Activated CD8-positive, alpha-beta memory T cell treated with anti-CD3 and anti-CD28 coated beads, Interleukin-2, amount 50 U/mL, for 48 hours (primary cell): ENCODE measurements around the gene SSMEM1.

Experiments
- DNase-seq: peaks from one replicate; pipeline ENCODE4 v3.0.0-alpha.2; 2020

Gene SSMEM1

DNA sequence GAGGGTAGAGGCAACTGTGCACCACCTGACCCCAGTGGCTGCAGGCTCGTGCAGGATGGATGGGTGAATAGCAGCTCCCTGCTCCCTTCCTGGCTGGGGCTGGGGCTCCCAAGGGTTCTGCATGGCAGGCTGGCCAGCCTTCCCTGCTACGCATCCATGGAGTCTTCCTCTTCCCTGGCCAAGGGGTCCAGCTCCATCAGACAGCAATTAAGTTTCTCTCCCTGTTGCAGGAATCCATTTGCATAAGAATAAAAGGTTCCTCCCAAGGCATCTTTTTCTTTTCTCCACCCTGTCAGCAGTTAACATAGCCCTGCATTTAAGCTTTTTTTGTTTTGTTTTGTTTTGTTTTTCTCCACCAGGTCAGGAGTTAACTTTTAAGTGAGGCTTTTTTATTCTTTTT lies 49.0 kb downstream of the SSMEM1 start:
- no peak for DNase-seq

GRCh38 chr7:130258494-130259078 lies 50.9 kb downstream of the SSMEM1 start:
- DNase-seq = no peak

DNA sequence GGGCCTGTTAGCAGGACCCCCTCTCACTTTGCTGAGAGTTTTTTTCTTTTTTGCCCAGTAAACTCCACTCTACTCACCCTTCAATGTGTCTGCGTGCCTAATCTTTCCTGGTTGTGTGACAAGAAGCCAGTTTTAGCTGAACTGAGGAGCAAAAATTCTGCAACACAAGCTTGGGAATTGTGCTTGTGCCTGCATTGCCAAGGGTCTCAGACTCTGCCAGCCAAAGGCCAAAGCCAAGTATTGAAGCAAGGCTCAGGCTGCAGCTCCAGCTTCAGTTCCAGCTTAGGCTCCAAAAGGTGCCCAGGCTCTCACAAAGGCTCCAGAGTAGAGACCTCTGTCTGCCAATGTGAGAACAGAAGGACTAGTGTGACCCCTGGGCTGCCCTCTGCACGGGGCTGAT lies 54.8 kb downstream of the SSMEM1 start:
- no peak for DNase-seq

DNA sequence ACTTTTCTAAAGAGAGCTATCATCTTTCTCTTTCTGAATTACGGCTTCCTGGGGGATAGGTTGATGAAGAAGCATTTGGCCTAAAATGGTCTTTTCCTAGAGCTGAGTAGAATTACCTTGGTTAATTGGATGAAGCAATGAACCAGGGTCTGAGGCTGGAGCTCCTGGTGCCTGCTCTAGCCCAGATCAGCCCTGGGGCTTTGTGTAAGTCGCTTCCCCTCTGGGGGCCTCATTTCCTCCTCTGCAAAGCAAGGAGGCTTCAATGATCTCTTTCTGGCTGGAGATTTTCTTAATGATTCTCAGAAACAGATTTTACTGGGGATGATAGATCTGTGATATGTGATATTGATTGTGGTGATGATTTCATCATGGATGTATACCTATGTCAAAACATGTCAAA lies 55.5 kb downstream of the SSMEM1 start:
- DNase-seq = no peak
